Central memory CD8-positive, alpha-beta T cell (primary cell): ENCODE measurements around the gene LRRC32.
A peak's percentile ranks its signal among the peaks of the same experiment; 100 is the strongest.

Experiments
- ATAC-seq: fragments of 150-1000 bp; cut with Tn5 transposase; replicated peaks from 2 replicates; pipeline ENCODE4 v1.10.0; 2022; ENCODE audit warnings: mild to moderate bottlenecking, moderate FRiP score, moderate number of reproducible peaks; ENCODE audit not compliant: poor library complexity, severe bottlenecking; ENCODE audit errors: extremely low read depth
- DNase-seq, 2 donors: peaks; one replicate each; pipeline ENCODE4 v3.0.0; 2021; ENCODE audit warnings: low spot score in 2 of 2
- H3K27ac Mint-ChIP-seq: one replicate; pipeline ENCODE4 v1.8.0; 2022; ENCODE audit warnings: low read depth, mild to moderate bottlenecking, moderate library complexity, mixed read lengths
- H3K27me3 Mint-ChIP-seq: one replicate; pipeline ENCODE4 v1.8.0; 2022; ENCODE audit warnings: mixed read lengths
- H3K36me3 Mint-ChIP-seq: one replicate; pipeline ENCODE4 v1.8.0; 2022; ENCODE audit warnings: mild to moderate bottlenecking, moderate library complexity, mixed read lengths; ENCODE audit not compliant: insufficient read depth
- H3K4me1 Mint-ChIP-seq: one replicate; pipeline ENCODE4 v1.8.0; 2022; ENCODE audit warnings: mixed read lengths
- H3K4me3 Mint-ChIP-seq: one replicate; pipeline ENCODE4 v1.8.0; 2022; ENCODE audit warnings: mild to moderate bottlenecking, moderate library complexity, mixed read lengths
- H3K9me3 Mint-ChIP-seq: one replicate; pipeline ENCODE4 v1.8.0; 2022; ENCODE audit warnings: mixed read lengths

LRRC32 gene

DNA sequence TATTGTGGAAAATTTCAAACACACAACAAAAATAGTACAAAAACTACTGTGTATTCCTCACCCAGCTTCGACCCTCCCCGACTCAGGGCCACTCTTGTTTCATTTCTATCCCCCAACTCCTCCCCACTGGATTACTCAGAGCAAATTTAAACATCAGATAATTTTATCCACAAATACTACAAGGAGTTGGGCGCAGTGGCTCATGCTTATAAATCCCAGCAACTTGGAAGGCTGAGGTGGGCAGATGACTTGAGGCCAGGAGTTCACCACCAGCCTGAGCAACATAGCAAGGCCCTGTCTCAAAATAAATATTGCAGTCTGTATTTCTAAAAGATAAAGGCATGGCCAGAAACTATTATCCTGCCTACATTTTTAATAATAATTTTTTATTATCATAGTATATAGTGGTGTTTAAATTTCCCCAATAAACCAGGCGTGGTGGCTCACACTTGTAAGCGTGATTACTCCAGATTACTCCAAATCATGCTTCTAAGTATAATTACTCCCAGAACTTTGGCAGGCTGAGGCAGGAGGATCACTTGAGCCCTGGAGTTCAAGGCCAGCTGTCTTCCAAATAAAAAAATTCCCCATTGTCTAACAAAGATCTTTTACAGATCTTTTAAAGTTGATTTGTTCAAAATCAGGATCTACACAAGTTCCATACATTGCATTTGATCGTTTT, 39.8 kb downstream of the LRRC32 start:
- Mint-ChIP-seq H3K4me3 (no peak overlapping the region), H3K36me3 (no peaks in the 10 kb centered on the region), H3K27ac (no peak overlapping the region), H3K4me1 (peaks cover 20% of the 10 kb centered on the region), H3K27me3 (peaks cover 12% of the 10 kb centered on the region), H3K9me3 (no peaks in the 10 kb centered on the region)
- DNase-seq (no peak), ATAC-seq (no peak)

GRCh38 chr11:76629853-76630599, 40.5 kb downstream of the LRRC32 start:
- Mint-ChIP-seq H3K27ac (peak overlapping the region; percentile 35), H3K36me3 (no peaks in the 10 kb centered on the region), H3K27me3 (peaks cover 5% of the 10 kb centered on the region), H3K4me3 (no peak overlapping the region), H3K9me3 (peaks cover 7% of the 10 kb centered on the region), H3K4me1 (peaks cover 20% of the 10 kb centered on the region)
- ATAC-seq (peak; percentile 38), DNase-seq (no peak)

DNA sequence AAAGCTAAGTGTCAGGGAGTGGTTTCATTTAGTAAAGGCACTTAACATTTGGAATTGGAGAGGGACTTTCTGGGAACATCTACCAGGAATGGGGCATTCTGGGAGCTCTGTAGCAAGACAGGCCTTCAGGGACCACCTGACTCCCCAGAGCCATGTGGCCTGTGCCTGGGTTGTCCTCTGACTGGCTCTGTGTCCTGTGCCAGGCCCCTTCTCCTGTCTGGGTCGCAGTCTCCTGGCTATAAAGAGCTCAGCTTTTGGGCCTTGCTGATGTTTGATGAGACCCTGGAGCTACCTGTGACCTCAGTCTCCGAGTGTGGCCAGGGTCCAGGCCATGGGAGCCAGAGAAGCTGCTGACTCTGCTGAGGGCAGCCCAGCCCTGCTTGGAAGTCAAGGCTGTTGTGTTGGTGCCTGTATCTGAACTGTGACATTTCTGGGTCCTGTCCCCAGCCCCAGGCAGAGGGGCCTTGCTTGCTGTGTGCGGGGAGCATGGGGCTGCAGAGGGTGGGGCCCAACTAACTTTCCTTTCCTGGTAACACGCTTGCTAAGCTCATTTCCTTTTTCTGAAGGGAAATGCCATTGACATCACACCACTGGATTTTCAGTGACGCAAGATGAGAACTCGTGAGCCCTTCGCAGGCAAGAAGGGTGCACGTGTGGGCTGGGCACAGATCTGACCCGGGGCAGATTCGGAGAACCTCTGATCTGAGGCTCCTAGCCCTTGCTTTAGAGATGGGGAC, 41.3 kb downstream of the LRRC32 start:
- Mint-ChIP-seq H3K4me1 (peaks cover 20% of the 10 kb centered on the region), H3K9me3 (peaks cover 7% of the 10 kb centered on the region), H3K36me3 (no peaks in the 10 kb centered on the region), H3K4me3 (no peak overlapping the region), H3K27me3 (no peaks in the 10 kb centered on the region), H3K27ac (peak overlapping the region; percentile 35)
- DNase-seq (no peak), ATAC-seq (peak; percentile 44)

GRCh38 chr11:76628408-76628947, 42.1 kb downstream of the LRRC32 start:
- H3K27ac Mint-ChIP-seq, result no peak overlapping the region
- ATAC-seq, result no peak
- H3K9me3 Mint-ChIP-seq, result peaks cover 7% of the 10 kb centered on the region
- peaks cover 20% of the 10 kb centered on the region for H3K4me1 Mint-ChIP-seq
- no peak overlapping the region for H3K4me3 Mint-ChIP-seq
- H3K27me3 Mint-ChIP-seq, result no peaks in the 10 kb centered on the region
- no peaks in the 10 kb centered on the region for H3K36me3 Mint-ChIP-seq
- DNase-seq, result no peak

DNA sequence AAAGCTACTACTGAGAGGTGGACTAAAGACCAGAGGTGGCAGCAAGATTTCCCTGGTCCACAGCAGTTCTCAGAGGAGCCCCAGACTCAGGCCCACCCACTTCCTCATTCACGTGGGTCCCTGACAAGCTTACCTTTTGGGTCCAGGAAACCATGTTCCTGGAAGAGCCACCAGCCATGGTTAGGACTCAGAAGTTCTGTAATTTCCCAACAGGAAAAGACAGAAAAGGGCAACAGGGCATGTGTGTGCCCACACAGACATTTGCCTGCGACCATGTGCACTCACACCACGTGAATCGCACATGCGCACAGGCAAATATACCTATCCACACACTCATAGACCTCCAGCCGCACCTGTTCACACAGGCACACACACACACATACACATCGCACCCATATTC, 42.9 kb downstream of the LRRC32 start:
- no peak overlapping the region for H3K4me3 Mint-ChIP-seq
- no peak for ATAC-seq
- H3K9me3 Mint-ChIP-seq, result peaks cover 7% of the 10 kb centered on the region
- H3K36me3 Mint-ChIP-seq, result no peaks in the 10 kb centered on the region
- no peaks in the 10 kb centered on the region for H3K27me3 Mint-ChIP-seq
- H3K4me1 Mint-ChIP-seq, result peaks cover 20% of the 10 kb centered on the region
- H3K27ac Mint-ChIP-seq, result peak overlapping the region; percentile 1
- DNase-seq, result no peak

DNA sequence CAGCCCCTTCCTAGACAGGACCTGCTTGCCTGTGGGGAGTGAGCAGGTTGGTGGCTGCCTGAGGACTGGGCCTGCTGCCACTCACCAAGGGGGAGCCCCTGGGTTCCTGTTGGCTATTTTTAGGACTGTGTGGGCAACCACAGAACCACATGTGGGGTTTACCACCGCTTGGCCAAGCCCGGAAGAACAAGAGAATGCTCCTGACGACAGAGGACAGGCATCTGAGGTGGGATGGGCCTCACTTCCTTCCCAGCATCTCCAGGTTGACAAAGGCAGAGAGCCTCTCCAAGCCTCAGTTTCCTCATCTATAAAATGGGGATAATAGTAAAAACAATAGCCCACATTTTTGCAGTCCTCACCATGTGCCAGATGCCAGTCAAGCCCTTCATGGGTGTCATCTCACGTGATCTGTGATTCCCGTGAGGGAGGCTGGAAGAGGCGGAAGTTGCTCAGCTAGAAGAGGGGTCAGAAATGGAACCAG, 43.6 kb downstream of the LRRC32 start:
- Mint-ChIP-seq H3K4me1 (peaks cover 20% of the 10 kb centered on the region), H3K9me3 (peaks cover 7% of the 10 kb centered on the region), H3K4me3 (no peak overlapping the region), H3K27ac (peak overlapping the region; percentile 30), H3K27me3 (no peaks in the 10 kb centered on the region), H3K36me3 (no peaks in the 10 kb centered on the region)
- DNase-seq (no peak), ATAC-seq (peak; percentile 47)

GRCh38 chr11:76626266-76626665, 44.3 kb downstream of the LRRC32 start:
- no peaks in the 10 kb centered on the region for H3K27me3 Mint-ChIP-seq
- peaks cover 20% of the 10 kb centered on the region for H3K4me1 Mint-ChIP-seq
- DNase-seq (no peak), ATAC-seq (no peak)
- H3K4me3 Mint-ChIP-seq, result no peak overlapping the region
- peaks cover 2% of the 10 kb centered on the region for H3K36me3 Mint-ChIP-seq
- no peak overlapping the region for H3K27ac Mint-ChIP-seq
- peaks cover 7% of the 10 kb centered on the region for H3K9me3 Mint-ChIP-seq

DNA sequence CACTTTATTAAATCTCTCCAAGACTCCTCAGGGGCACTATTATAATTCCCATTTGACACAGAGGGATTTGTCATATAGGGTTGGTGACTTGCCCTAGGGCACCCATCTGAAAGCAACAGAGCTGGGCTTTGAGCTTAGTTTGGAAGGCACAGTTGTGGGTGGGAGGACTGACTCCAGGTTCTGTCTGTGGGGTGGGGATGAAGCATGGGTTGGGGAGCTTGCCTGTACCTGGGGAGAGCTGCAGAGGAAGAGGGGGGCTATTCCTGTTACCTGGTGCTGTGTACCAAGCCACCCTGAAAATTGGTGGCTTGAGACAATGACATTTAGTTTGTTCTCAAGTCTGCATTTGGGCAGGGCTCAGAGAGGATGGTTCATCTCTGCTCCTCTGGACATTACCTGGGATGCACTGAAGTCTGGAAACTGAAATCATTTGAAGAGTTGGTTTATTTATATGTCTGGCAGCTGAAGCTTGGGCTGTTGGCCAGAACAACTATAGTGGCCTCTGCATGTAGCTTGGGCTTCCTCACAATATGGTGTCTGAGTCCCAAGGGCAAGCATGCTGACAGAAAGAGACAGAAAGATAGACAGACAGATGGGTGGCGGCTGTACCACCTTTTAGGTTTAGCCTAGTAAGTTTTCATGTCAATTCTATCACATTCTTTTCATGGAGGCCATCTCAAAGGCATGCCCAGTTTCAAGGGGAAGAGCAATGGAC, 44.9 kb downstream of the LRRC32 start:
- no peak overlapping the region for H3K4me3 Mint-ChIP-seq
- peaks cover 19% of the 10 kb centered on the region for H3K4me1 Mint-ChIP-seq
- H3K9me3 Mint-ChIP-seq, result peaks cover 7% of the 10 kb centered on the region

GRCh38 chr11:76624500-76625379, 45.8 kb downstream of the LRRC32 start:
- Mint-ChIP-seq H3K9me3 (peaks cover 7% of the 10 kb centered on the region), H3K27me3 (no peaks in the 10 kb centered on the region), H3K4me1 (peaks cover 12% of the 10 kb centered on the region), H3K36me3 (peaks cover 2% of the 10 kb centered on the region), H3K27ac (peak overlapping the region; percentile 29), H3K4me3 (no peak overlapping the region)
- no peak for ATAC-seq
- DNase-seq, result no peak

More for the DNA sequence above, 44.9 kb downstream of the LRRC32 start:
- ATAC-seq (no peak), DNase-seq (no peak)
- no peak overlapping the region for H3K27ac Mint-ChIP-seq
- no peaks in the 10 kb centered on the region for H3K27me3 Mint-ChIP-seq
- H3K36me3 Mint-ChIP-seq, result peaks cover 2% of the 10 kb centered on the region

DNA sequence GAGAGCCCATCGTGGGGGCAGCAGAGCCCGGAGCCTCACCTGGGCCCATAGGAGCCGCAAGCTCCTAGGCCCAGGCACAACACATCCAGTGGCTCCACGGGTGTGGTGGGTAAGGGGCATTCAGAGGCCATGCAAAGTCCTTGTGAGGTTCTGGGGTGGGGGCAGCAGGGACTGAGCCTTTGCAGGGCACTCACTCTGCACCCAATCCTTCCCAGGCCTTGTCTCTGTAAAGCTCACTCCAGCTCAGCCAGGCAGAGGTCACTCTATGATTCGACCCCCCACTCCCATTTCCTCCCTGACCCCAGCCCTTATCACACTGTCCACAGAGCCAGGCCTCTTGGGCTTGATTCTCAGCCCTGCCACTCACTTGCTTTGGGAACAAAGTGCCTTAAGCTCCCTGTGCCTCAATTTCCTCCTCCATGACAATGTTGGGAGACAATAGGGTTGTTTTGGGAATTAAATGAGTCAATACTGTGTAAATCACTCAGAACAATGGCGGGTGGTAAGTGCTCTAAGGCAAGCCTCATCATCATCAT, 46.6 kb downstream of the LRRC32 start:
- Mint-ChIP-seq H3K9me3 (peaks cover 7% of the 10 kb centered on the region), H3K4me3 (no peak overlapping the region), H3K27ac (peak overlapping the region; percentile 29), H3K4me1 (peaks cover 12% of the 10 kb centered on the region), H3K36me3 (peaks cover 2% of the 10 kb centered on the region), H3K27me3 (no peaks in the 10 kb centered on the region)
- DNase-seq, result no peak
- no peak for ATAC-seq

DNA sequence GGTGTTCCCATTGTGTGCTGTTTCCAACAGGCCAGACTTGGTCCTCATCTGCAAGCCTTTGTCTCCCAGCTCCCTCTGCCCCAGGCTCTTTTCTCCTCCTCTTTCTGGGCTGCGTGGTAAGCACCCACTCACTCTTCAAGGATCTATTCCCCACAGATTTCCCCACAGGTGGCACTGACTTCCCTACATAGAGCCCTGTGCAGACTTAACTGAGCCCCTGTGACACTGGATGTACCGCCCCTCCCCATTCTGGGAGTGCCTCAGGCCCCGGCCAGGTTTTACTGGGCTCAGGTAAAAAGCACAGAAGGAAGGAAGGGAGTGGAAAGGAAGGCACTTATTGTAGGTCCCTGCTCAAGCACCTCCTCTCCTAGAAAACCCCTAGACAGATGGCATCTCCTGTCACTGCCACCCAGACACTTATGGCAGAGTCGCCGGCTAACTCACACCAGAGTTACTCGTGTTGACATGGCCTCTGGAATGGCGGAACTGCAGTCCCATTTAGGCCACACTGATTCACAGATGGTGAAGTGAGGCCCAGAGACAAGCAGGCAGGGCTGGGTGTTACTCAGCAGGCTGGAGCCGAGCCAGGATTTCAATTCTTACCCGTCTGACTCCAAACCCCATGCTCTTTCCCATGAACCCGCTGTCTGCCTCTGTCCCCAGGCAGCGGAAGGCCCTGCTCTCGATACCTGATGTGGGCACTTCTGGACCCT, 47.2 kb downstream of the LRRC32 start:
- Mint-ChIP-seq H3K27me3 (no peaks in the 10 kb centered on the region), H3K27ac (no peak overlapping the region), H3K4me1 (peaks cover 12% of the 10 kb centered on the region), H3K9me3 (peaks cover 7% of the 10 kb centered on the region), H3K36me3 (peaks cover 2% of the 10 kb centered on the region), H3K4me3 (no peak overlapping the region)
- DNase-seq, result no peak
- no peak for ATAC-seq
